Chondrocyte (in vitro differentiated cells): ENCODE measurements around the gene FOXN3. TPM values are rescaled to one million over a fixed set of nuclear protein-coding genes. Genes with fewer than 3 reads are reported as not detected.

Source experiments
- DNase-seq: peaks from one replicate; pipeline ENCODE4 v3.0.0; 2021; ENCODE audit warnings: mixed read lengths, low spot score
- H3K27ac Mint-ChIP-seq: one replicate; pipeline ENCODE4 v1.8.0; 2021; ENCODE audit warnings: mild to moderate bottlenecking, moderate library complexity, mixed read lengths; ENCODE audit not compliant: unreplicated experiment
- H3K27me3 Mint-ChIP-seq: 2 replicates; pipeline ENCODE4 v1.8.0; 2021; ENCODE audit warnings: low read depth, mixed read lengths
- H3K36me3 Mint-ChIP-seq: 2 replicates; pipeline ENCODE4 v1.8.0; 2021; ENCODE audit warnings: low read depth, mixed read lengths
- H3K4me1 Mint-ChIP-seq: 2 replicates; pipeline ENCODE4 v1.8.0; 2021; ENCODE audit warnings: low read depth, mild to moderate bottlenecking, mixed read lengths
- H3K4me3 Mint-ChIP-seq: one replicate; pipeline ENCODE4 v1.8.0; 2021; ENCODE audit warnings: mild to moderate bottlenecking, moderate library complexity, mixed read lengths; ENCODE audit not compliant: unreplicated experiment
- H3K9me3 Mint-ChIP-seq: 2 replicates; pipeline ENCODE4 v1.8.0; 2021; ENCODE audit warnings: low read depth, mixed read lengths
- total RNA-seq: library from RNA; stranded (reverse); gene quantifications from 3 replicates; pipeline ENCODE4 v1.2.1, GENCODE V29; 2021
- TF ChIP-seq, protein P1 (sequence below): fragments of 200-600 bp; sonication (generic); IDR thresholded peaks from 2 replicates; pipeline ENCODE4 v1.5.0; 2021; ENCODE audit warnings: antibody characterized with exemption, mild to moderate bottlenecking, moderate library complexity

Gene FOXN3
- total RNA-seq, 1 donor from 2014 or later: 161 TPM

DNA sequence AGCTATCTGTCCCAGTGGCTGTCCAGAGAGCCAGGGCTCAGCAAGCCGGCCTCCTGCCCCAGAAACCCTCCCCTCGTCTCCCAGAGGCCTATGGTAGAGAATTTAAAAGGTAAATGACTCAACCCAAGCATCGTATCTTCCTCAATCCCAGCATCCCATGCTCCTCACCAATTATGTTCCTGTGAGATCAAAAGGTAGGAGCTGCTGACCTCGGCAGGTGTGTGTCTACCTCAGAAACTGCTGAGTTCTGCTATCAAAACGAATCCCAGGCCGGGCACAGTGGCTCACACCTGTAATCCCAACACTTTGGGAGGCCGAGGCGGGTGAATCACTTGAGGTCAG is 49.3 kb downstream of the FOXN3 start:
- Mint-ChIP-seq H3K4me1 (peaks cover 72% of the 10 kb centered on the region), H3K27me3 (no peaks in the 10 kb centered on the region), H3K36me3 (no peaks in the 10 kb centered on the region), H3K4me3 (no peak overlapping the region), H3K9me3 (no peaks in the 10 kb centered on the region), H3K27ac (no peak overlapping the region)
- DNase-seq: no peak
- TF ChIP-seq, protein P1, sequence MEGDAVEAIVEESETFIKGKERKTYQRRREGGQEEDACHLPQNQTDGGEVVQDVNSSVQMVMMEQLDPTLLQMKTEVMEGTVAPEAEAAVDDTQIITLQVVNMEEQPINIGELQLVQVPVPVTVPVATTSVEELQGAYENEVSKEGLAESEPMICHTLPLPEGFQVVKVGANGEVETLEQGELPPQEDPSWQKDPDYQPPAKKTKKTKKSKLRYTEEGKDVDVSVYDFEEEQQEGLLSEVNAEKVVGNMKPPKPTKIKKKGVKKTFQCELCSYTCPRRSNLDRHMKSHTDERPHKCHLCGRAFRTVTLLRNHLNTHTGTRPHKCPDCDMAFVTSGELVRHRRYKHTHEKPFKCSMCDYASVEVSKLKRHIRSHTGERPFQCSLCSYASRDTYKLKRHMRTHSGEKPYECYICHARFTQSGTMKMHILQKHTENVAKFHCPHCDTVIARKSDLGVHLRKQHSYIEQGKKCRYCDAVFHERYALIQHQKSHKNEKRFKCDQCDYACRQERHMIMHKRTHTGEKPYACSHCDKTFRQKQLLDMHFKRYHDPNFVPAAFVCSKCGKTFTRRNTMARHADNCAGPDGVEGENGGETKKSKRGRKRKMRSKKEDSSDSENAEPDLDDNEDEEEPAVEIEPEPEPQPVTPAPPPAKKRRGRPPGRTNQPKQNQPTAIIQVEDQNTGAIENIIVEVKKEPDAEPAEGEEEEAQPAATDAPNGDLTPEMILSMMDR: no peak

DNA sequence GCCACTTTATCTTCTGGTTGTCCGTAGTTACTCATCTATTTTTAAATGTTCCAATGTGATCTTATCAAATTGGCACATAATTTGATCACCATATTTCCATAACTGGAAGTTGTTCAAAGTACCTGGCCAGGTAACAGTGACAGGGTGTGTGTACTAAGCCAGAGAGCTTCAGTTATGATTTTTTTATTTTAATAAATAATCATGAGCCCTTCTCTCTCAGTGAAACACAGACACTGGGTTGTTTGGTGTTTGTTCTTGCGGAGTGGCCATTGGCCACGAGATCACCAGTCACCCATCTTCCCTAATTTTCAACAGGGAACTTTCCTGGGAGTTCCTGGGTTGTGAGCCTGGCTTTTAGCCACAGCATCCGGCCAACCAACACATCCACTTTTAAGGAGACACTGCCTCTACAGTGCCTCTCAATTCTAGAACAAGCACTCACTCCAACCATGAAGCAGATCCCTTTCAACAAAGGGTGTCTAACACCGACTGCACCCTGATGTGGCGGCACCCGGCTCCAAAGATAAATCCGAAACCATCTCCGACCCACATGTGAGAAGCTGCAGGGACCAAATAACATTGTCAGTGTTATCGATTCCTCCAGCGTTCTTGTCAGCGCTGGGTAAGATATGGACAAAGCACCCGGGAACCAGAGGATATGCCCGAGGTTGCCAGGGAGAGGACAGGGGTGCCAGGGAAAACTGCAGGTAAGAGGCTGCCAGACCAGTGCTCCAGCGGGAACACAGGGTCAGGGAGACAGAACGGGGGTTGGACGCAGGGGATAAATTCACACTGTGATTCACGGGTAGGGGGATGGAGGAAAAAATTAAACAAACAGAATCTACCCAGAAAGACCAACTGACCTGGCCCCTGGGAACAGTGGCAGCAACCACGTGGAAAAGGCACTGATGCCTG is 49.9 kb downstream of the FOXN3 start:
- no peaks in the 10 kb centered on the region for H3K9me3 Mint-ChIP-seq
- peak overlapping the region; percentile 19 for H3K27ac Mint-ChIP-seq
- H3K4me1 Mint-ChIP-seq: peaks cover 66% of the 10 kb centered on the region
- DNase-seq: no peak
- TF ChIP-seq, protein P1: no peak
- H3K4me3 Mint-ChIP-seq: no peak overlapping the region
- no peaks in the 10 kb centered on the region for H3K27me3 Mint-ChIP-seq
- H3K36me3 Mint-ChIP-seq: no peaks in the 10 kb centered on the region

DNA sequence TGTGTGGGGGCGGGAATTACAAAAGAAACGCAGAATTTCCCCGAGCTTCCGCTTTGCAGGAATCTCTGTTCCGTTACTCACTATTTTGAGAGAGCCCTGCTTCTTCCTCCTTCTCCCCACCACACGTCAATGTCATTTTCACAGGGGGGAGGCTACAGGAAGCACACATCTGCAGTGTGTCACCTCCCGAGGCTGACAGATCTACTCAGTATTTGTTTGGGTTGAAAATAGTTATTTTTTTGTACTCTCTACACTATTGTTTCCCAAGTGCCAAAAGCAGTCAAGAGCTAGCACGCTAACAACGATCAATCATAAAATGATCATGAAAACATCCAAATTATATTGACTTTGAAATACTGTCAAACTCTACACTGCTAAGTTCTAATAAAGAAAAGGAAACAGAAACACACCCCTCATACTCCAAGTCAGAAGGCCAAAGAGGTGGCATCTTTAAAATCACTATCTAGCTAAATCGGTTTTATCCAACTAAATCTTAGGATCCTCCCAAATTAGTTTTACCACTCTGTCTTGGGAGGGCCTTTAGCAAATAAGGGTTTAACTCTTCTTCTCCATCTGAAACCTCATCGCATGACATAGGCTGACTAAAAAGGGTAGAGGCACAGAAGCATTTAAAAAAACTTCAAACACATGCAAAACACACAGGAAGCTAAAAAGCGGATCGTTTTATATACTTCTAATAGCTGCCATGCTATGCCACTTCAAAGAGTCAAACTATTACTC is 51.8 kb downstream of the FOXN3 start:
- Mint-ChIP-seq H3K36me3 (no peaks in the 10 kb centered on the region), H3K27ac (peak overlapping the region; percentile 46), H3K4me1 (peaks cover 52% of the 10 kb centered on the region), H3K9me3 (no peaks in the 10 kb centered on the region), H3K4me3 (peak overlapping the region; percentile 10), H3K27me3 (no peaks in the 10 kb centered on the region)
- DNase-seq: no peak
- TF ChIP-seq, protein P1: no peak

DNA sequence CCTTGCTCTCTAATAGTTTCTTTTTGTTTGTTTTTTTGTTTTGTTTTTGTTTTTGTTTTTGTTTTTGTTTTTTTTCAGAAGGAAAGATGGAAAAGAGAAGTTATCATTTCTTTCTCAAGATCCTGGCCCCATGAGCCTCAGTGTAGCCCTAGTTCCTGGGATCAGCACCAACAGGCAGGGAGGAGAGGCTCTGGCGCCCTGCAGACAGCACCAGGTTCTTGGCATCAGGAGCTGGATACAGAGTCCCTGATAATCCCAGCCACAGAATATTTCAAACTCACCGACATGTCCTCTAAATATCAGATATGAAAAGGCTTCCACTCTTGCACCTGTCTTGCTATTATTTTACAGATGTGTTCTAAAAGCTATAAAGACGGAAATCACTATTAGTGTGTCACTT is 52.7 kb downstream of the FOXN3 start:
- Mint-ChIP-seq H3K4me3 (no peak overlapping the region), H3K27me3 (no peaks in the 10 kb centered on the region), H3K4me1 (peaks cover 52% of the 10 kb centered on the region), H3K36me3 (no peaks in the 10 kb centered on the region), H3K27ac (peak overlapping the region; percentile 39), H3K9me3 (no peaks in the 10 kb centered on the region)
- TF ChIP-seq, protein P1: no peak
- DNase-seq: no peak

DNA sequence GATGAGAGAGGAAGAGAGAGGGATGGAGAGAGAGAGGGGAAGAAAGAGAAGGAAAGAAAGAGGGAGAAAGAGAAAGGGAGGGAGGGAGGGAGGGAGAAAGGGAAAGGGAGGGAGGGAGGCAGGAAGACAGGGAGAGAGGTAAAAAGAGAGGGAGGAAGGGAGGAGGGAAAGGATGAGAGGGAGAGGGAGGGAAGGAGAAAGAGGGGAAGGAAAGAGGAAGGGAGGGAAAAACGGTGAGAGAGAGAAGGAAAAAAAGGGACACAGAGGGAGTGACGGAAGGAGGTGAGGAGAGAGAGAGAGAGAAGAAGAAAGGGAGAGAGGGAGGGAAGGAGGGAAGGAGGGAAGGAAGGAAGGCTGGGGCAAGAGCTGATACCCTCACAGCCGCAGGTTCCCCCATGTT is 56.8 kb downstream of the FOXN3 start:
- no peaks in the 10 kb centered on the region for H3K9me3 Mint-ChIP-seq
- TF ChIP-seq, protein P1: no peak
- H3K4me1 Mint-ChIP-seq: peaks cover 33% of the 10 kb centered on the region
- no peak overlapping the region for H3K4me3 Mint-ChIP-seq
- peak overlapping the region; percentile 87 for H3K27ac Mint-ChIP-seq
- H3K27me3 Mint-ChIP-seq: no peaks in the 10 kb centered on the region
- no peak for DNase-seq
- no peaks in the 10 kb centered on the region for H3K36me3 Mint-ChIP-seq
